Neural progenitor cell (in vitro differentiated cells): ENCODE results near the gene FANCC. TPM values are rescaled to one million over a fixed set of nuclear protein-coding genes. Genes with fewer than 3 reads are reported as not detected.
A peak's percentile ranks its signal among the peaks of the same experiment; 100 is the strongest.

Source experiments
- DNase-seq: peaks from one replicate; pipeline ENCODE4 v3.0.0-alpha.2; 2016; ENCODE audit warnings: low spot score
- H2AFZ ChIP-seq: fragments of 200-600 bp; sonication (generic); replicated peaks from 2 replicates; pipeline ENCODE4 v1.6.1; 2016; ENCODE audit warnings: antibody characterized with exemption
- H3F3A ChIP-seq: fragments of 200-600 bp; sonication (generic); 2 replicates; pipeline ENCODE4 v1.6.1; 2016; ENCODE audit warnings: antibody characterized with exemption, low read depth
- H3K27ac ChIP-seq: fragments of 200-600 bp; sonication (generic); 2 replicates; pipeline ENCODE4 v1.5.1; 2016; ENCODE audit warnings: mild to moderate bottlenecking
- H3K27me3 ChIP-seq: fragments of 200-600 bp; sonication (generic); 2 replicates; pipeline ENCODE4 v1.6.1; 2016; ENCODE audit warnings: mild to moderate bottlenecking, moderate library complexity
- H3K36me3 ChIP-seq: fragments of 200-600 bp; sonication (generic); 2 replicates; pipeline ENCODE4 v1.5.1; 2016
- H3K4me1 ChIP-seq: fragments of 200-600 bp; sonication (generic); 2 replicates; pipeline ENCODE4 v1.6.1; 2016; ENCODE audit warnings: mixed run types
- H3K4me2 ChIP-seq: fragments of 200-600 bp; sonication (generic); 2 replicates; pipeline ENCODE4 v1.6.1; 2016
- H3K4me3 ChIP-seq: fragments of 200-600 bp; sonication (generic); 2 replicates; pipeline ENCODE4 v1.5.1; 2016
- H3K79me2 ChIP-seq: fragments of 200-600 bp; sonication (generic); 2 replicates; pipeline ENCODE4 v1.6.1; 2016; ENCODE audit warnings: low read depth
- H3K9ac ChIP-seq: fragments of 200-600 bp; sonication (generic); 2 replicates; pipeline ENCODE4 v1.6.1; 2016
- H3K9me3 ChIP-seq: fragments of 200-600 bp; sonication (generic); 2 replicates; pipeline ENCODE4 v1.5.1; 2016; ENCODE audit warnings: low read depth
- H4K20me1 ChIP-seq: fragments of 200-600 bp; sonication (generic); 2 replicates; pipeline ENCODE4 v1.6.1; 2016; ENCODE audit warnings: low read depth
- H3K27ac Mint-ChIP-seq: 3 replicates; pipeline ENCODE4 v1.8.0; 2021; ENCODE audit warnings: mixed read lengths
- H3K27me3 Mint-ChIP-seq: 2 replicates; pipeline ENCODE4 v1.8.0; 2022; ENCODE audit warnings: low read depth, mild to moderate bottlenecking, inconsistent platforms, moderate library complexity, mixed read lengths; ENCODE audit not compliant: insufficient read depth
- H3K36me3 Mint-ChIP-seq: 3 replicates; pipeline ENCODE4 v1.8.0; 2021; ENCODE audit warnings: mixed read lengths
- H3K4me1 Mint-ChIP-seq: 3 replicates; pipeline ENCODE4 v1.8.0; 2021; ENCODE audit warnings: mixed read lengths
- H3K4me3 Mint-ChIP-seq: 3 replicates; pipeline ENCODE4 v1.8.0; 2021; ENCODE audit warnings: mild to moderate bottlenecking, moderate library complexity, mixed read lengths
- H3K9me3 Mint-ChIP-seq: 3 replicates; pipeline ENCODE4 v1.8.0; 2020; ENCODE audit warnings: mixed read lengths
- EZH2 ChIP-seq: fragments of 200-600 bp; sonication (generic); IDR thresholded peaks from 2 replicates; pipeline ENCODE4 v1.6.1; 2017; ENCODE audit warnings: antibody characterized with exemption, mild to moderate bottlenecking, moderate library complexity
- EZH2phosphoT487 ChIP-seq: fragments of 200-600 bp; sonication (generic); IDR thresholded peaks from 2 replicates; pipeline ENCODE4 v1.6.1; 2017; ENCODE audit warnings: antibody characterized with exemption
- total RNA-seq: library from RNA; depleted of rRNA; stranded (reverse); fragments of >200 nt; gene quantifications from 2 replicates; pipeline ENCODE4 v1.2.3, GENCODE V29; 2015; ENCODE audit warnings: low replicate concordance
- TF ChIP-seq, protein P1 (sequence below): fragments of 200-600 bp; sonication (generic); IDR thresholded peaks from 2 replicates; pipeline ENCODE4 v1.5.1; 2017; ENCODE audit warnings: antibody characterized with exemption, mild to moderate bottlenecking

FANCC gene
- total RNA-seq, 1 donor from 2014 or later: 49.6 TPM

DNA sequence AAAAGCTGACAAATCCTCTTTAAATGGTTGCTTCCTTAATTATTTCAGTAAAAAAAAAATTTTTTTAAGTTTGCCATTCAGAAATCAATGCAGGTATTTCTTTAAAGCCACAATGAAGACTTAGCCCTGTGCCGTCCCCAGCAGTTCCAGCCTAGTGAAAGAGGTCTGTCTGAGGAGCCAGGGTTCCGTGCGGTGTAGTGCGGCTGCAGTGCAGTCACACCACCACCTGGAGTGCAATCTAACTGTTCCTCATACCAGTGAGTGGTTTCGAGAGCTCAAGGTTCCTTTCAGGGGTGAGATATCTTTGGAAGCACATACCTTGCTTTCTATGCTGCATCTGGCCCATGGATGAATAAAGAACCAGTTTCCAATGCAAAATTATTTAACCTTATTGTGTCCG lies 87.5 kb downstream of the FANCC start:
- Mint-ChIP-seq H3K4me1 (peaks cover 5% of the 10 kb centered on the region), H3K27ac (no peak overlapping the region), H3K27me3 (peaks cover 4% of the 10 kb centered on the region), H3K36me3 (peaks cover 21% of the 10 kb centered on the region), H3K9me3 (peaks cover 7% of the 10 kb centered on the region), H3K4me3 (no peak overlapping the region)
- Histone ChIP-seq H3K27me3 (no peaks in the 10 kb centered on the region), H3K79me2 (no peaks in the 10 kb centered on the region), H3K9me3 (no peaks in the 10 kb centered on the region), H4K20me1 (no peaks in the 10 kb centered on the region), H3K9ac (no peak overlapping the region), H2AFZ (no peak overlapping the region), H3K4me3 (no peak overlapping the region), H3F3A (no peaks in the 10 kb centered on the region), H3K27ac (no peak overlapping the region), H3K4me2 (no peak overlapping the region), H3K4me1 (no peaks in the 10 kb centered on the region), H3K36me3 (no peaks in the 10 kb centered on the region)
- peak; percentile 16 for DNase-seq
- TF ChIP-seq, protein P1, sequence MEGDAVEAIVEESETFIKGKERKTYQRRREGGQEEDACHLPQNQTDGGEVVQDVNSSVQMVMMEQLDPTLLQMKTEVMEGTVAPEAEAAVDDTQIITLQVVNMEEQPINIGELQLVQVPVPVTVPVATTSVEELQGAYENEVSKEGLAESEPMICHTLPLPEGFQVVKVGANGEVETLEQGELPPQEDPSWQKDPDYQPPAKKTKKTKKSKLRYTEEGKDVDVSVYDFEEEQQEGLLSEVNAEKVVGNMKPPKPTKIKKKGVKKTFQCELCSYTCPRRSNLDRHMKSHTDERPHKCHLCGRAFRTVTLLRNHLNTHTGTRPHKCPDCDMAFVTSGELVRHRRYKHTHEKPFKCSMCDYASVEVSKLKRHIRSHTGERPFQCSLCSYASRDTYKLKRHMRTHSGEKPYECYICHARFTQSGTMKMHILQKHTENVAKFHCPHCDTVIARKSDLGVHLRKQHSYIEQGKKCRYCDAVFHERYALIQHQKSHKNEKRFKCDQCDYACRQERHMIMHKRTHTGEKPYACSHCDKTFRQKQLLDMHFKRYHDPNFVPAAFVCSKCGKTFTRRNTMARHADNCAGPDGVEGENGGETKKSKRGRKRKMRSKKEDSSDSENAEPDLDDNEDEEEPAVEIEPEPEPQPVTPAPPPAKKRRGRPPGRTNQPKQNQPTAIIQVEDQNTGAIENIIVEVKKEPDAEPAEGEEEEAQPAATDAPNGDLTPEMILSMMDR: peak; percentile 12
- TF ChIP-seq EZH2phosphoT487: no peak

GRCh38 chr9:95229230-95229915 lies 88.1 kb downstream of the FANCC start:
- Histone ChIP-seq H3K36me3 (no peaks in the 10 kb centered on the region), H3K79me2 (no peaks in the 10 kb centered on the region), H3K27ac (no peak overlapping the region), H3K4me3 (no peak overlapping the region), H3K9ac (no peak overlapping the region), H3F3A (no peaks in the 10 kb centered on the region), H2AFZ (no peak overlapping the region), H4K20me1 (no peaks in the 10 kb centered on the region), H3K4me2 (no peak overlapping the region), H3K4me1 (no peaks in the 10 kb centered on the region), H3K27me3 (no peaks in the 10 kb centered on the region), H3K9me3 (no peaks in the 10 kb centered on the region)
- Mint-ChIP-seq H3K9me3 (peaks cover 7% of the 10 kb centered on the region), H3K27ac (no peak overlapping the region), H3K4me1 (peaks cover 6% of the 10 kb centered on the region), H3K27me3 (peaks cover 4% of the 10 kb centered on the region), H3K4me3 (no peak overlapping the region), H3K36me3 (peaks cover 21% of the 10 kb centered on the region)
- no peak for DNase-seq
- TF ChIP-seq EZH2 (no peak), EZH2phosphoT487 (no peak)
- TF ChIP-seq, protein P1: no peak

GRCh38 chr9:95226921-95227320 lies 90.6 kb downstream of the FANCC start:
- Histone ChIP-seq H3K27ac (no peak overlapping the region), H3K4me3 (no peak overlapping the region), H3K4me2 (no peak overlapping the region), H3K79me2 (no peaks in the 10 kb centered on the region), H2AFZ (no peak overlapping the region), H3K9me3 (no peaks in the 10 kb centered on the region), H3K9ac (no peak overlapping the region), H3K27me3 (no peaks in the 10 kb centered on the region), H4K20me1 (no peaks in the 10 kb centered on the region), H3F3A (no peaks in the 10 kb centered on the region), H3K36me3 (no peaks in the 10 kb centered on the region), H3K4me1 (no peaks in the 10 kb centered on the region)
- H3K9me3 Mint-ChIP-seq: peaks cover 4% of the 10 kb centered on the region
- no peak for DNase-seq
- peaks cover 4% of the 10 kb centered on the region for H3K27me3 Mint-ChIP-seq
- TF ChIP-seq EZH2phosphoT487 (no peak), EZH2 (no peak)
- TF ChIP-seq, protein P1: no peak
- H3K4me1 Mint-ChIP-seq: peaks cover 6% of the 10 kb centered on the region
- H3K27ac Mint-ChIP-seq: no peak overlapping the region
- H3K36me3 Mint-ChIP-seq: peaks cover 13% of the 10 kb centered on the region
- H3K4me3 Mint-ChIP-seq: no peak overlapping the region
